ENCODE results near the gene NOS1AP.

Gene NOS1AP

DNA sequence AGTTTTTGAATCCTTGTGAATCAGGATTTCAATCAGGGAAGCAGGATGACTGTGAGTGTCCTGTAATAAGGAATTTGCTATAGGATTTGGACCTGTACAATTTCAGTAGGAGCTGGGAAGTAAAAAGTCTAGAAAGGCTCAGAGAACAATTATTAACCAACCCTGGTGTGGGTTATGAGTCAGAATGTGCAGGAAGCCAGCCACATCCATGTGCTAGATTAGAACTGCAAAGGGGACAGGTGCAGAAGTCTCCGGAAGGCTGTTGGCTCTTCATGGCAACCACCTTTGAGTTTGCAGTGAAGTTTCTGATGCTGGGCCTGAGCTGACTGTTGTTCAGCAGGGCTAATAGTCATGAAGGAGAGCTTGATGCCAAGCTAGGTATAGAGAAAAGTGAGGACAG, 236.5 kb downstream of the NOS1AP start:
- no peak for DNase-seq

DNA sequence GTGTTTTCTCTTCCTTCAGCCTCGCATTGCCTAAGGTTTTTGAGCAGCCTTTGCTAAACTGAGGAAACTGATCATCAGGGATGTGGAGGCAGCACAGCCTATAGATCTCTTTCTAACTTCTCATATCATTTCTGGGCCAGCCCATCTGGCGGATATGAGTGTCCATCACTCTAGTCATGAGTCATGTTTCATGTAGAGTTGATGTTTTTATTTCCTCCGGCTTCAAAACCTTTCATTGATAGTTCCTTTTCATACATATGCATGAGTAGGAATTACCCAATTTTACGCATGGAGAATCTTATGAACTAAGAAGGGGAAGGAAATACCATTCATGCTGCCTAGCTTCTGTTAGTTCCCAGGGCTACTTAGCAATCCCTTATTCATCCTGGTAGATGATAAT, 240.8 kb downstream of the NOS1AP start:
- DNase-seq = no peak

- DNase-seq = no peak
Observed at GRCh38 chr1:162314206-162314605, 244.7 kb downstream of the NOS1AP start.

DNA sequence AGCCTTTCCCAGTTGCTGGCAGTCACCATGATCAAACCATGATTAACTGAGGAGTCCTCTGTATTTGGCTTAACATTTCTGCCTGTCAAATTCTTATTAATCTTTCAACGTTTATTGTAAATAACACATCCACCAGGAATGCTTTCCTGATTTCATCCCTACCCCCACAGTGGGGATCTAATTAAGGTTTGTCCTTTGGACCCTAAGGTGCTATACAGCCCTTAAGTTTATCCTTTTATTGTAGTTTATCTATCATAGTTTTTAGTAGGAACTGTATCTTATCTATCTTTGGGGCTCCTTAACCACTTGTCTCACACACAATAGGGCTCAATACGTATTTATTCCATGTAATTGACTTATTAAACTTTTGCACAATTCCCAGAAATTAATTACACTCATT, 246.2 kb downstream of the NOS1AP start:
- no peak for DNase-seq

DNA sequence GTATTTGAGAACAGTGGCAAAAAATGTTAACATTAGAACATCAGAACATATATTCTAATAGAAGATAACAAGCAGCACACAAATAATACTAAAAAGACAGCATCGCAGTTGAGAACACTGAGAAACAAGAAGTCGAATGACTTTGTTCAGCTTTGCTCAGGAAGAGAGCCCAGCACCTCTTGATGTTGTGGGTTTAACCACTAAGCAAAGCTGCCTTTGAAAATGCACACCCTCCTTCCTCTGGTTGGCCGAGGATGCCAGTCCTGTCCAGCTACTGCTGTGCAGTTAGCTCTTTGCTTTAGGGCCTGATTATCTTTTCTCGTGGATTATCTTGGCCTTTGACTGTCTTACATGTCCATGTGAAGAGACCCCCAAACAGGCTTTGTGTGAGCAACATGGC, 246.7 kb downstream of the NOS1AP start:
- no peak for DNase-seq

DNA sequence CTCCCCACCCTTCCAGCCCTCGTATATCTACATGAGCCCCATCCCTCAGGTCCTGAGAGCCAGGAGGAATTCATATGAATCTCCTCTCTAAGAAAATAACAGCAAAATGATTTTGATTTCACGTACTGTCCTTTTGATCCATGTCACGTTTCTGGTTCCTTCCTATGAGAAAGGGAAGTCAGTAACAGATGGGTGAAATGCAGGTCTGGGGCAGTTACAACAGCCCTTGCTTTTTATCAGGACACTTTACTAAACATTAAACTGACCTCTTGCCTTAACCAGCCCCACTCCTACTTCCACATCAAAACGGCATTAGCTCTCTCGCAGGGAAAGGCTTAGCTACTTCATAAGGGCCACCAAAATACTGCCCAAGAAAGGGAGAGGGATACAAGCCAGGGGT, 248.1 kb downstream of the NOS1AP start:
- DNase-seq = no peak

DNA sequence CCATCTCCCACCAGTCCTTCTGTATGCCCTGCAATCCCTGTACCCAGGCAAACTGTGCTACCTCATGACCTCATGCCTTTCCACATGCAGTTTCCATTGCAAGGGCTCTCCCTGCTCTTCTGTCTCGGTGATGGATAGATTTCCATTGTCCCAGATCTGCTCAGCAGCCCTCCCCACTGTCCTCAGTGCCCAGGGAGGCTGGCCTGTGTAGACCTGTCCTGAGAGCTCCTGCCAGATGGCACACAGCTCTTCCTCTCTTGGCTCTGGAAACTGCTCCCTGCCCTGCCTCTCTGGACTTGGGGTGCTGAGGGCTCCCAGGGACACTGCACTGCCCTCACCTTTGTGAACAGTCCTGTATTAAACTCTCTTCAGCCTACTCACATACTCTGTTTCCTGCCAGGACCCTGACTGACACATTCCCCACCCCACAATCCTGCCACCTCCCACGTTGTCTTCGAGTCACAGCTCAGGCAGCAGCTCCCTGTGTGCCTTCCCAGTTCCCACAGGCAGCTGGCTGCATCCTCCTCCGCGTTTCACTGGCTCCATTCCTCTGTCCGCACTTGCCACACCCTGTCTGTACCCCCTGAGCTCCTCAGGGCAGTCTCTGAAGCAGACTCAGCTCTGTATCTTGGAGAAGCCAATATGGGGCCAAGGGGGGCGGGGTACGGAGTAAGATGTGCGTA, 250.1 kb downstream of the NOS1AP start:
- peak in 1 of 2 experiments; percentile 3 for DNase-seq

GRCh38 chr1:162321809-162322422, 252.4 kb downstream of the NOS1AP start:
- no peak for DNase-seq

GRCh38 chr1:162323023-162323422, 253.5 kb downstream of the NOS1AP start:
- DNase-seq = no peak

GRCh38 chr1:162324396-162324795, 254.9 kb downstream of the NOS1AP start:
- DNase-seq = no peak

DNA sequence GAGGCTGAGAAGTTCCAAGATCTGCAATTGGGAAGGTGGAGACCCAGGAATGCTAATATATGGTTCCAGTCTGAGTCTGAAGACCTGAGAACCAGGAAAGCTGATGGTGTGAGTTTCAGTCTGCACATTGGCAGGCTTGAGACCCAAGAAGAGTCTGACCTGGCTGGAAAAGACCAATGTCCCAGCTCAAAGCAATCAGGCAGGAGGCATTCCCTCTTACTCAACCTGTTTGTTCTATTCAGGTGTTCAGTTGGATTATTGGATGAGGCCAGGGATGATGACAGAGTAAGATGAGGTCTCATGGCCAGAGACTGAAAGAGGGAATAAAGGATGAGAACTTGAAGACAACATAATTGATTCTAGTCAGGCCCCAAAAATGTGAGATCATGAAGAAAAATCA, 257.1 kb downstream of the NOS1AP start:
- DNase-seq = no peak

- DNase-seq = peak in 1 of 2 experiments; percentile 8
Observed at GRCh38 chr1:162327144-162327787, 257.8 kb downstream of the NOS1AP start.

DNA sequence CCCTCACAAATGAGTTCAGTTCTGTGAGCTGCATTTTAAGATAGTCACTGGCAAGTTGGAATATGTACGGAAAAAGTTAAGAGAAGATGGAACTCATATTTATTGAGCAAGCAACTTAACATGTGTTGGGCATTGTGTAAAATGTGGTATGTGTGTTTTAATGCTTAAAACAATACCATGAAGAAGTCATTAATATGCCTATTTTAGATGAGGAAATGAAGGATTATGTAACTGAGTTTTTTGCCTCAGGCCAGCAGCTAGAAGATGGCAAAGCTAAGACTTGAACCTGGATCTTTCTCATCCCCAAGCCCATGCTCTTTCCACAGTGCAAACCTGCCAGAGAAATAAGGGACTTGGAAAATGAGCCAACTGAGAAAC, 258.3 kb downstream of the NOS1AP start:
- no peak for DNase-seq

DNA sequence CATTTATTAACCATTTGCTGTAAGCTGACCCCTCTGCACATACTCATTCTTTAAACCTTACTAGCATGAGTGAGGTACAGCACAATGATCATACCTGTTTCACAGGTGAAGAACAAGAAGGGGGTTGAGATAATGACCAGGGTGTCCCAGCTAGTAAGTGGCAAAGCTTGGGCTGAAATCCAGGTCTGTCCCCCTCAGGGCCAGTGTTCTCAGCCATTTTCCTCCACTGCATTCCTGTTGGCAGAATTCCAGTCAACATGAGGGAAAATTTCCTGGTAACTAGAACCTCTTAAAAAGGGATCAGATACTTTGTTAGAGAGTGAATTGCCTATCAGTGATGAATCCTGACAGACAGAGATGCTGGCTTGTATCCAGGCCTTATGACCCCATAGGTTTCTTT, 259.0 kb downstream of the NOS1AP start:
- peak; percentile 5 to 22 for DNase-seq

DNA sequence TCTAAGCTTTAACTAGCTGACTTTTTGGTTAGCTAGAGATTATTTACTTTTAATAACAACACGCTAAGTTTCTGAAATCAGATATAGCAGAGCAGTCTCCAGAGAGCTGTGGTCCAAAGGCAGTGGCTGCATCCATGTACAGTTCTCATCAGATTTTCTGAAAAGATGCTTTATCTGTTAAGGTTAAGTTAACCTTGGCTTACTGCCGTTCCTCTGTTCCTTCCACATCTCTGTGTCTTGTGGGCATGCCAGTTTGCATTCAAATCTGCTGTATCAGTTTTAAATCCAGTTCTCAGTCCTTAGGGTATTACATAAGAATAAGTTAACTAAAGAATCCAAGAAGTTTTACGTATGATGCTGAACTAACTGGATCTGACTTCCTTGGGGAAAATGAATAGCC, 260.3 kb downstream of the NOS1AP start:
- no peak for DNase-seq

DNA sequence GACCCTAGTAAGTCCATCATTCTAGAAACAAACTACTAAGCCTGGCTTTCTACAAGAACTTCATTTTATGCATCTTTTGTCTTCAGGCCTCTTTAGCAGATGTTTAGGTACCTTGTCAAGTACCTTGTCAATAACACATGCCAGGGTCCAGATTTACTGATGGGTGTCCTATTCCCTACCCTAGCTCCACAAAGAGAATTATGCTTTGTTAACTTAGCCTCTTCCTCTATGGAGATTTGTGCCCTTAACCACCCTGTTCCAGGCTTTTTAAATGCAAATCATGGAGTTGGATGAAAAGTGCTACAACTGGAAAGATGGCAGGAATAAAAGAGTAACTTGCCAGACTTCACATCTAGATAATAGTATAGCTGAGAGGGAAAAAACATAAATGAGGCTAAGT, 264.5 kb downstream of the NOS1AP start:
- DNase-seq = peak in 1 of 2 experiments; percentile 16

DNA sequence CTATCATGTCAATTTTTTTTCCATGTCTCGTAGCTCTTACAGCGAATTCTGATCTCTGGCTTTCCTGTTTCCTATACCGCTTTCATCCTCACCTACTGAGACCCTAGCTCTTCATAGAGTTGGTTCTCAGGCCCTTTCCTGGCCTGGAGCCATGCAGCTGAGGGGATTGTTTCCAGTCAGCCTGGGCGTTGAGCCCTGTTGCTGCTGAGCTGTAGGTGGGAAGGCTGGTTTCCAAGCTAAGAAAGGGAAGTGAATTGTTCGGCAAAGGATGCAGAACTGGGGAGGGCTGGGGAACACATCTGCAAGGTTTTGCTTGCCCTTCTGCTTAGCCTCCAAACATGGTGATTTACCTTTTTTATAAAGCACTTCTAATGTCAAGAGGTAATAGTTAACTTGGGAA, 265.6 kb downstream of the NOS1AP start:
- DNase-seq = no peak

GRCh38 chr1:162336621-162337285, 267.3 kb downstream of the NOS1AP start:
- DNase-seq = no peak

- no peak for DNase-seq
Observed at GRCh38 chr1:162342452-162342983, 273.0 kb downstream of the NOS1AP start.

DNA sequence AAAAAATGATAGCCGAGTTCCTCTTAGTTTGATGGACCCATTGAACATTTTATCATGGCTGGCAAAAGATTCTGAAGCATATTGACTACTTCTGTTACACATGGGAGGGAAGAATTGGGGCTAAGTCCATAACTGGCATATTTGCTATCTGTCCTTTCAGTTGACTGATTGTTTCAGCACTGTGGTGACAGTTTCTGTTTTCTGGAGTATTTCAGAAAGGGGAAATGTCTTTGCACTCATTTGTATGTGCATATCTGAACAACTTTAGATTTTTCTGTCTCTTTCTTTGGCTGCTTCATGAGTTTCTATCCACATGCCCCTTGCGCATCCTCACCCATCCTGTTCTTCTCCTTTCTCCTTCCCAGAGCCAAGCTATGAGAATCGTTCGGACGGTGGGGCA, 274.0 kb downstream of the NOS1AP start:
- DNase-seq = no peak

DNA sequence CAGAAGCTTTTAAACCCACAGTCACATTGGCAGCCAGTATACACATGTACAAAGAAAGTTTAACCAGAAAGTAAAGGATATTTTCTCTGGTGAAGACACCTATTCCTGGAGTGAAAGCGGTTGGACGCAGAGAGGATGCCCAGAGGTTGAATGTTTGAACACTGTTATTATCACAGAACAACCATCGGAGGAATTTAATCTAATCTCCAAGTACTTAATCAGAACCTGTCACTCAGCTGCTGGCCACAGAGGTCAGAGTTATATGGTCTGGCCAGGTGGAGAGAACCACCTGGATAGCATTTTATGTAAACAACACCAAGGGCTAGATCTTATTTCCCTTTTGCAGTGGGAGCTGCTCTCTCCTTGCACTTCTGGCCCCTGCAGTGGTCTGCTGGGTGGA, 277.8 kb downstream of the NOS1AP start:
- DNase-seq = no peak

DNA sequence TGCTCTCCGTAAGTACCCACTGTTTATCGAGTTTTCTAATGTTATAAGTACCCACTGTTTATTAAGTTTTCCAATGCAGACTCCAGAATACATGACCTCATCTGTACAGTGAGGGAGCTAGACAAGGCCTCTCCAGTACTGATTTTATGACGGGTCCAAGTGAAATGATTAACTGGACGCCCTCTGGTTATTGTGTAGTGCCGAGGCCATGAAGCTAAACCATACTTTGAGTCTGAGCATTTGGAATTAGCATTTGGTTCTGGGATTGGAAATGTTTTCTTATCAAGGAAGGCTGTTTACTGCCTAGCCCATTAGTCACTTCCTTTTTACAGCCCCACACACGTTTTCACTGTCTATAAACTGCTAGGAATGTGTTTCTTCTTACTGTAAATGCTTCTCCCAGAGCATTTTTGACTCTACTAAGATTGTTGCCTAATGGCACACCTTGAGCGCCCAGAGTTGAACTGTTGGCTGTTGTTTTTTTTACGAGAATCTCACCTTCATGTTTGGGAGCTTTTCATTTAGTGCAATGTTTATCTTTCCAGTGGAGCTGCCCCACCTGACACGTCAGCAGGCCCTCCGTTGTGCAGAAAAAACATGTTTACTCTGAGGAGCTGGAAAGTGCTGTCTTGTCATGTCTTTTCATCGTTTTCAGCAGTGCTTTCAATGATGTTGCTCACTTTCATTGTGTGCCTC, 280.3 kb downstream of the NOS1AP start:
- no peak for DNase-seq

GRCh38 chr1:162351246-162351842, 281.9 kb downstream of the NOS1AP start:
- DNase-seq = no peak
